H1 (cell line): ENCODE results near the gene CENPO. TPM values are rescaled to one million over a fixed set of nuclear protein-coding genes. Genes with fewer than 3 reads are reported as not detected.

Experiments used
- CTCF ChIA-PET: fragments of 300-600 bp; sonication (Branson Sonifier 250); formaldehyde crosslinking; loops from one replicate; lab custom pipeline; 2021; ENCODE audit not compliant: partially characterized antibody; lab: Charles Lee
- POLR2A ChIA-PET: fragments of 300-600 bp; sonication (Branson Sonifier 250); formaldehyde crosslinking; loops from one replicate; lab custom pipeline; 2021; ENCODE audit warnings: inconsistent platforms; ENCODE audit not compliant: partially characterized antibody; lab: Charles Lee
- DNase-seq, 2 experiments: peaks; one replicate each; pipeline versions ENCODE4 v3.0.0 to v3.0.0-alpha.2; 2010 to 2022; ENCODE audit warnings: low spot score in 2 of 2, low read depth in 1 of 2, mixed read lengths in 1 of 2
- FAIRE-seq: peaks from 2 replicates; lab custom pipeline; 2011; peaks lifted over from hg19 to GRCh38; lab: Jason Lieb, UNC
- H2AFZ ChIP-seq: 2 replicates; pipeline ENCODE4 v1.8.1; 2012; ENCODE audit warnings: low read length, inconsistent platforms
- H2AK5ac ChIP-seq: 2 replicates; pipeline ENCODE4 v1.6.1; 2013; ENCODE audit warnings: low read depth, low read length
- H2BK120ac ChIP-seq: replicated peaks from 2 replicates; pipeline ENCODE3; 2013; ENCODE audit warnings: low read depth, low read length, inconsistent platforms
- H2BK12ac ChIP-seq: 2 replicates; pipeline ENCODE4 v1.6.1; 2013; ENCODE audit warnings: low read depth, low read length
- H2BK15ac ChIP-seq: 2 replicates; pipeline ENCODE4 v1.6.1; 2013; ENCODE audit warnings: low read length
- H2BK20ac ChIP-seq: 2 replicates; pipeline ENCODE4 v1.6.1; 2013; ENCODE audit warnings: low read length
- H2BK5ac ChIP-seq: 2 replicates; pipeline ENCODE4 v1.6.1; 2013; ENCODE audit warnings: low read depth, low read length
- H3K14ac ChIP-seq: 2 replicates; pipeline ENCODE4 v1.6.1; 2013; ENCODE audit warnings: inconsistent platforms; ENCODE audit not compliant: insufficient read length
- H3K18ac ChIP-seq: 2 replicates; pipeline ENCODE4 v1.6.1; 2013; ENCODE audit warnings: low read length; ENCODE audit errors: extremely low read depth
- H3K23ac ChIP-seq: 2 replicates; pipeline ENCODE4 v1.6.1; 2013; ENCODE audit warnings: inconsistent platforms; ENCODE audit not compliant: insufficient read length
- H3K23me2 ChIP-seq: 2 replicates; pipeline ENCODE4 v1.6.1; 2013; ENCODE audit warnings: low read depth, low read length
- H3K27ac ChIP-seq: 2 replicates; pipeline ENCODE4 v1.6.1; 2011; ENCODE audit warnings: low read depth, low read length, inconsistent platforms
- H3K27me3 ChIP-seq, 4 experiments: replicated peaks in 1 of 4; 1 replicate in 1 of 4; 2 replicates in 3 of 4; pipeline versions ENCODE4 v1.6.1 to v1.8.1; 2011 to 2013; ENCODE audit warnings: low read length in 3 of 4, mild to moderate bottlenecking in 3 of 4, inconsistent platforms in 2 of 4, mixed read lengths in 2 of 4, moderate library complexity in 1 of 4; ENCODE audit not compliant: control insufficient read depth in 3 of 4, insufficient read depth in 3 of 4; ENCODE audit errors: extremely low read depth in 1 of 4
- H3K36me3 ChIP-seq, 4 experiments: 2 replicates each; pipeline versions ENCODE4 v1.6.1 to v1.8.1; 2011 to 2013; ENCODE audit warnings: mild to moderate bottlenecking in 4 of 4, low read length in 3 of 4, moderate library complexity in 2 of 4, control low read depth in 1 of 4, inconsistent platforms in 1 of 4; ENCODE audit not compliant: insufficient read depth in 4 of 4, control insufficient read depth in 2 of 4
- H3K4ac ChIP-seq: replicated peaks from 2 replicates; pipeline ENCODE3; 2013; ENCODE audit warnings: low read length, low read depth, mixed read lengths, inconsistent platforms; ENCODE audit not compliant: insufficient read length
- H3K4me1 ChIP-seq, 4 experiments: replicated peaks in 1 of 4; 1 replicate in 1 of 4; 2 replicates in 3 of 4; pipeline versions ENCODE4 v1.6.1 to v1.8.1; 2011 to 2013; ENCODE audit warnings: low read length in 3 of 4, inconsistent platforms in 2 of 4, mixed read lengths in 1 of 4; ENCODE audit not compliant: insufficient read depth in 4 of 4, control insufficient read depth in 3 of 4
- H3K4me2 ChIP-seq, 2 experiments: 2 replicates each; pipeline versions ENCODE4 v1.6.1 to v1.8.1; 2011 to 2013; ENCODE audit warnings: low read depth in 2 of 2, low read length in 2 of 2, control low read depth in 1 of 2, inconsistent platforms in 1 of 2, mild to moderate bottlenecking in 1 of 2; ENCODE audit not compliant: insufficient read depth in 1 of 2
- H3K4me3 ChIP-seq, 4 experiments: fragments of 200-600, 300-600 bp in 1 of 4; sonication (generic), shearing (Covaris generic), sonication (Bioruptor Twin) in 1 of 4; 2 replicates each; pipeline versions ENCODE4 v1.5.1 to v1.8.1; 2011 to 2016; ENCODE audit warnings: low read length in 4 of 4, low read depth in 3 of 4, control low read depth in 2 of 4, inconsistent platforms in 2 of 4, mild to moderate bottlenecking in 2 of 4, mixed read lengths in 1 of 4, moderate library complexity in 1 of 4; ENCODE audit not compliant: insufficient read depth in 2 of 4; ENCODE audit errors: extremely low read depth in 1 of 4
- H3K56ac ChIP-seq: replicated peaks from 2 replicates; pipeline ENCODE3; 2013; ENCODE audit warnings: low read depth, mild to moderate bottlenecking, mixed read lengths, low read length, inconsistent platforms; ENCODE audit not compliant: insufficient read length
- H3K79me1 ChIP-seq: 2 replicates; pipeline ENCODE4 v1.6.1; 2013; ENCODE audit warnings: low read depth, low read length, control low read depth
- H3K79me2 ChIP-seq, 2 experiments: 2 replicates each; pipeline versions ENCODE4 v1.6.1 to v1.8.1; 2012 to 2013; ENCODE audit warnings: low read length in 2 of 2, mild to moderate bottlenecking in 2 of 2, inconsistent platforms in 1 of 2; ENCODE audit not compliant: insufficient read depth in 2 of 2, control insufficient read depth in 1 of 2
- H3K9ac ChIP-seq, 4 experiments: replicated peaks in 1 of 4; 1 replicate in 1 of 4; 2 replicates in 3 of 4; pipeline versions ENCODE4 v1.6.1 to v1.8.1; 2011 to 2013; ENCODE audit warnings: low read depth in 3 of 4, low read length in 3 of 4, control low read depth in 2 of 4, mild to moderate bottlenecking in 2 of 4, moderate library complexity in 2 of 4, inconsistent platforms in 1 of 4; ENCODE audit errors: extremely low read depth in 1 of 4
- H3K9me3 ChIP-seq, 2 experiments: 2 replicates each; pipeline versions ENCODE4 v1.6.1 to v1.8.1; 2012 to 2013; ENCODE audit warnings: mild to moderate bottlenecking in 2 of 2, moderate library complexity in 2 of 2, control low read depth in 1 of 2, inconsistent platforms in 1 of 2, low read depth in 1 of 2, low read length in 1 of 2, mixed read lengths in 1 of 2; ENCODE audit not compliant: insufficient read depth in 2 of 2
- H4K20me1 ChIP-seq, 2 experiments: replicated peaks in 1 of 2; 2 replicates each; pipeline versions ENCODE3 to v1.8.1; 2011 to 2013; ENCODE audit warnings: inconsistent platforms in 2 of 2, low read length in 2 of 2, mild to moderate bottlenecking in 1 of 2; ENCODE audit not compliant: insufficient read depth in 2 of 2, control insufficient read depth in 1 of 2
- H4K5ac ChIP-seq: 2 replicates; pipeline ENCODE4 v1.6.1; 2013; ENCODE audit warnings: low read length, low read depth, mixed read lengths, inconsistent platforms; ENCODE audit not compliant: insufficient read length
- H4K8ac ChIP-seq: 2 replicates; pipeline ENCODE4 v1.8.0; 2013; ENCODE audit warnings: mild to moderate bottlenecking, moderate library complexity, low read length, inconsistent platforms; ENCODE audit not compliant: insufficient read depth; ENCODE audit errors: extremely low read depth
- H4K91ac ChIP-seq: replicated peaks from 2 replicates; pipeline ENCODE3; 2013; ENCODE audit warnings: low read length, mixed read lengths, inconsistent platforms; ENCODE audit not compliant: insufficient read length
- CBX8 ChIP-seq: fragments of 300-800, 300-1000 bp; sonication (generic); IDR thresholded peaks from 2 replicates; pipeline ENCODE4 v1.7.1; 2016; ENCODE audit warnings: low read depth, low read length, borderline replicate concordance
- CEBPB ChIP-seq: IDR thresholded peaks from 2 replicates; pipeline ENCODE4 v1.6.1; 2012; ENCODE audit warnings: low read depth, low read length
- CHD2 ChIP-seq: IDR thresholded peaks from 2 replicates; pipeline ENCODE4 v1.6.1; 2012; ENCODE audit warnings: low read length, improper control_type of control experiment
- CREB1 ChIP-seq: IDR thresholded peaks from 2 replicates; pipeline ENCODE4 v1.6.1; 2012; ENCODE audit warnings: inconsistent platforms
- EGR1 ChIP-seq: IDR thresholded peaks from 2 replicates; pipeline ENCODE4 v1.6.1; 2011; ENCODE audit warnings: low read depth, low read length, borderline replicate concordance
- FOSL1 ChIP-seq: IDR thresholded peaks from 2 replicates; pipeline ENCODE4 v1.6.1; 2011; ENCODE audit warnings: mild to moderate bottlenecking, low read depth, low read length, moderate library complexity; ENCODE audit not compliant: insufficient read depth
- GABPA ChIP-seq: IDR thresholded peaks from 2 replicates; pipeline ENCODE4 v1.6.1; 2011; ENCODE audit warnings: mild to moderate bottlenecking, low read length, moderate library complexity, borderline replicate concordance; ENCODE audit not compliant: insufficient read depth
- HDAC2 ChIP-seq, 2 experiments: fragments of 300-600 bp in 1 of 2; sonication (generic) in 1 of 2; IDR thresholded peaks; 2 replicates each; pipeline ENCODE4 v1.6.1; 2011 to 2012; ENCODE audit warnings: low read depth in 2 of 2, low read length in 2 of 2, mild to moderate bottlenecking in 2 of 2, moderate library complexity in 2 of 2, borderline replicate concordance in 1 of 2, inconsistent platforms in 1 of 2
- MAX ChIP-seq: IDR thresholded peaks from 2 replicates; pipeline ENCODE4 v1.6.1; 2012; ENCODE audit warnings: inconsistent platforms
- NANOG ChIP-seq: IDR thresholded peaks from 2 replicates; pipeline ENCODE4 v1.6.1; 2011; ENCODE audit warnings: low read length, low read depth, mild to moderate bottlenecking, inconsistent platforms; ENCODE audit not compliant: insufficient read depth, poor library complexity, severe bottlenecking
- RFX5 ChIP-seq: IDR thresholded peaks from 2 replicates; pipeline ENCODE4 v1.6.1; 2011; ENCODE audit warnings: low read depth, low read length, improper control_type of control experiment, borderline replicate concordance
- SP1 ChIP-seq: IDR thresholded peaks from 2 replicates; pipeline ENCODE4 v1.6.1; 2011; ENCODE audit warnings: low read depth, low read length
- USF2 ChIP-seq: IDR thresholded peaks from 2 replicates; pipeline ENCODE4 v1.6.1; 2011; ENCODE audit warnings: low read length, improper control_type of control experiment
- WGBS, 2 experiments: shearing (Covaris generic) in 1 of 2; methylation state at CpG; one replicate each; pipeline versions ENCODE4 v1.1.6 to v1.1.7; 2013 to 2015; ENCODE audit warnings: low lambda C conversion rate in 2 of 2, mixed read lengths in 2 of 2, inconsistent platforms in 1 of 2, low coverage in 1 of 2, missing lambda C conversion rate in 1 of 2; ENCODE audit not compliant: insufficient replicate concordance in 2 of 2, insufficient coverage in 1 of 2, insufficient read length in 1 of 2; ENCODE audit errors: extremely low coverage in 1 of 2, missing lambda C conversion rate in 1 of 2; 5-methylcytosine and 5-hydroxymethylcytosine counted together
- polyA plus RNA-seq, 7 experiments: library from polyadenylated mRNA; depleted of rRNA in 3 of 7; stranded (reverse) in 5 of 7; unstranded in 2 of 7; fragments of >200 nt in 5 of 7; fragments of 200-250 nt in 2 of 7; gene quantifications; 1 replicate in 5 of 7; 2 replicates in 1 of 7; 4 replicates in 1 of 7; pipeline versions ENCODE4 v1.2.1 to v1.2.3, GENCODE V29; 2011 to 2013; ENCODE audit warnings: missing spikeins in 2 of 7, mixed read lengths in 2 of 7
- total RNA-seq: library from RNA; stranded (reverse); fragmentation: NEBNext Ultra II Directional; extraction: Animal tissue kit (Norgen Biotek cat#: 25700); gene quantifications from 2 replicates; pipeline ENCODE4 v1.2.1, GENCODE V29; 2021

Gene CENPO
- total and polyA plus RNA-seq, 2 of the 8 experiments (the other 6 are each of a cell fraction or from before 2014, with no cell fraction given): 34.4 to 46.3 TPM

- POLR2A ChIA-PET: no interaction called here
- DNase-seq (no peak), FAIRE-seq (no peak)
- CTCF ChIA-PET: interaction anchor here (1.1 to 1.7 kb wide), 3 partner anchors 27 to 119 kb away, joined by 3 to 4 read pairs (median 4); no protein-coding TSS in a partner anchor
- Histone ChIP-seq H3K23me2 (no peaks in the 10 kb centered on the region), H3K4ac (no peak overlapping the region), H3K56ac (no peak overlapping the region), H3K79me2 (no peaks in the 10 kb centered on the region), H3K9ac (no peak overlapping the region), H2BK5ac (no peak overlapping the region), H3K27me3 (no peaks in the 10 kb centered on the region), H2BK12ac (no peak overlapping the region), H2BK120ac (no peak overlapping the region), H3K4me1 (no peaks in the 10 kb centered on the region), H3K79me1 (peaks cover 2% of the 10 kb centered on the region; the same call in 1 of the 2 replicates), H4K8ac (no peak overlapping the region), H3K4me3 (no peak overlapping the region), H2AK5ac (no peak overlapping the region), H3K23ac (no peak overlapping the region), H4K20me1 (peaks cover 0 to 2% of the 10 kb centered on the region in 2 experiments), H2BK15ac (no peak overlapping the region), H2BK20ac (no peak overlapping the region), H3K27ac (no peak overlapping the region), H3K9me3 (no peaks in the 10 kb centered on the region), H4K91ac (no peak overlapping the region), H3K4me2 (no peak overlapping the region), H3K18ac (no peak overlapping the region), H4K5ac (no peak overlapping the region), H3K36me3 (no peaks in the 10 kb centered on the region; a peak in 1 of 8 replicates), H2AFZ (no peak overlapping the region), H3K14ac (no peak overlapping the region)
- whole genome bisulfite sequencing, 2 experiments: 83% methylated on average over 5 of the region's 5 CpGs; no CpG with 5 or more reads in 1 of the 2 experiments
- no peak for TF ChIP-seq CHD2
- no peak for TF ChIP-seq SP1
- no peak for TF ChIP-seq NANOG
- no peak for TF ChIP-seq MAX
- no peak for TF ChIP-seq USF2
- no peak for TF ChIP-seq HDAC2 (IDR thresholded peaks at IDR 0.05; ENCODE audit: borderline replicate concordance in 1 of 2, low read depth in 2 of 2, low read length in 2 of 2)
- no peak for TF ChIP-seq GABPA
- no peak for TF ChIP-seq CBX8
- TF ChIP-seq RFX5: no peak
- TF ChIP-seq CEBPB: no peak
- TF ChIP-seq CREB1: no peak
- no peak for TF ChIP-seq FOSL1
- no peak for TF ChIP-seq EGR1
These were observed 63.6 kb downstream of the CENPO start for GRCh38 chr2:24856791-24857211.
